Spinal cord (tissue), 10 donors: ENCODE measurements around the gene PINLYP. TPM values are rescaled to one million over a fixed set of nuclear protein-coding genes. Genes with fewer than 3 reads are reported as not detected.
A peak's percentile ranks its signal among the peaks of the same experiment; 100 is the strongest.

Experiments used
- DNase-seq, 6 donors: peaks; one replicate each; pipeline versions ENCODE4 v3.0.0 to v3.0.0-alpha.2; 2013 to 2015; ENCODE audit warnings: low spot score in 6 of 6, low read depth in 4 of 6
- H3K27ac ChIP-seq: one replicate; pipeline ENCODE4 v1.5.1; 2013; ENCODE audit warnings: low read depth, low read length, control low read depth
- H3K27me3 ChIP-seq: one replicate; pipeline ENCODE4 v1.6.1; 2013; ENCODE audit warnings: low read length; ENCODE audit not compliant: control insufficient read depth, insufficient read depth
- H3K36me3 ChIP-seq: one replicate; pipeline ENCODE4 v1.6.1; 2013; ENCODE audit warnings: low read length; ENCODE audit not compliant: control insufficient read depth, insufficient read depth
- H3K4me1 ChIP-seq: one replicate; pipeline ENCODE4 v1.6.1; 2013; ENCODE audit warnings: low read length; ENCODE audit not compliant: control insufficient read depth, insufficient read depth
- H3K4me3 ChIP-seq: one replicate; pipeline ENCODE4 v1.5.1; 2013; ENCODE audit warnings: low read depth, low read length, control low read depth
- H3K9me3 ChIP-seq: one replicate; pipeline ENCODE4 v1.6.1; 2013; ENCODE audit warnings: low read length; ENCODE audit not compliant: control insufficient read depth, insufficient read depth
- WGBS: methylation state at CpG from one replicate; pipeline ENCODE4 v1.1.5; 2013; ENCODE audit warnings: missing lambda C conversion rate; ENCODE audit not compliant: insufficient coverage; 5-methylcytosine and 5-hydroxymethylcytosine counted together
- polyA plus RNA-seq, 2 donors: library from polyadenylated mRNA; unstranded; fragments of 120-200 nt; gene quantifications; one replicate each; pipeline ENCODE4 v1.2.1, GENCODE V29; 2013; ENCODE audit not compliant: insufficient read length in 2 of 2
- total RNA-seq, 2 donors: library from RNA; depleted of rRNA in 1 of 2; stranded (reverse); fragments of 120-200 nt in 1 of 2; fragments of >200 nt in 1 of 2; gene quantifications; one replicate each; pipeline versions ENCODE4 v1.2.3 to v1.2.4, GENCODE V29; 2013 to 2014
- donor health status: healthy.

PINLYP gene
- total and polyA plus RNA-seq, 4 donors: 3.4 to 21.6 (median 13.3) TPM

- Histone ChIP-seq H3K4me3 (no peak overlapping the region), H3K27ac (no peak overlapping the region), H3K4me1 (peaks cover 21% of the 10 kb centered on the region), H3K27me3 (no peaks in the 10 kb centered on the region), H3K9me3 (no peaks in the 10 kb centered on the region), H3K36me3 (peaks cover 68% of the 10 kb centered on the region)
- WGBS: 90% methylated on average over 33 of the region's 35 CpGs
- DNase-seq: no peak
These were observed 48.5 kb downstream of the PINLYP start for GRCh38 chr19:43623889-43624670.

- H3K4me3 ChIP-seq: no peak overlapping the region
- no peak overlapping the region for H3K27ac ChIP-seq
- no peak for DNase-seq
- no peaks in the 10 kb centered on the region for H3K9me3 ChIP-seq
- H3K27me3 ChIP-seq: no peaks in the 10 kb centered on the region
- peaks cover 15% of the 10 kb centered on the region for H3K4me1 ChIP-seq
- H3K36me3 ChIP-seq: peaks cover 65% of the 10 kb centered on the region
- WGBS: 27% methylated on average over 15 of the region's 30 CpGs
These were observed 49.3 kb downstream of the PINLYP start for GRCh38 chr19:43624933-43625332.

GRCh38 chr19:43625918-43626579 is 50.4 kb downstream of the PINLYP start:
- H3K27ac ChIP-seq: no peak overlapping the region
- no peaks in the 10 kb centered on the region for H3K9me3 ChIP-seq
- peak in 2 of 6 donors; percentile 24 to 26 for DNase-seq
- H3K4me1 ChIP-seq: peaks cover 5% of the 10 kb centered on the region
- 82% methylated on average over 24 of the region's 32 CpGs for WGBS
- H3K36me3 ChIP-seq: peaks cover 65% of the 10 kb centered on the region
- H3K27me3 ChIP-seq: no peaks in the 10 kb centered on the region
- H3K4me3 ChIP-seq: no peak overlapping the region

GRCh38 chr19:43626838-43627237 is 51.2 kb downstream of the PINLYP start:
- H3K27me3 ChIP-seq: no peaks in the 10 kb centered on the region
- H3K4me3 ChIP-seq: no peak overlapping the region
- no peaks in the 10 kb centered on the region for H3K9me3 ChIP-seq
- H3K27ac ChIP-seq: no peak overlapping the region
- peaks cover 5% of the 10 kb centered on the region for H3K4me1 ChIP-seq
- no peak for DNase-seq
- H3K36me3 ChIP-seq: peaks cover 65% of the 10 kb centered on the region
- 56% methylated on average over 13 of the region's 17 CpGs for WGBS

- Histone ChIP-seq H3K9me3 (no peaks in the 10 kb centered on the region), H3K36me3 (peaks cover 48% of the 10 kb centered on the region), H3K4me1 (peaks cover 13% of the 10 kb centered on the region), H3K4me3 (no peak overlapping the region), H3K27me3 (no peaks in the 10 kb centered on the region), H3K27ac (no peak overlapping the region)
- WGBS: 71% methylated on average over 2 of the region's 3 CpGs
- peak in 1 of 6 donors; percentile 13 for DNase-seq
These were observed 53.2 kb downstream of the PINLYP start for GRCh38 chr19:43628646-43629326.

- peaks cover 25% of the 10 kb centered on the region for H3K36me3 ChIP-seq
These were observed 55.9 kb downstream of the PINLYP start for GRCh38 chr19:43631491-43631890.

More at GRCh38 chr19:43631491-43631890, 55.9 kb downstream of the PINLYP start:
- Histone ChIP-seq H3K4me1 (peaks cover 40% of the 10 kb centered on the region), H3K27me3 (no peaks in the 10 kb centered on the region), H3K4me3 (no peak overlapping the region), H3K27ac (no peak overlapping the region), H3K9me3 (no peaks in the 10 kb centered on the region)
- 85% methylated on average over 4 of the region's 5 CpGs for WGBS
- no peak for DNase-seq

Other genes starting within 250 kb of the PINLYP start
- 10 to 100 TPM in 1 of 2 donors, 1 to 10 TPM in 1; 4.8 to 24.1 TPM for gene CD177, start 222.1 kb upstream of the PINLYP start, total RNA-seq
- gene CD177, start 222.1 kb upstream of the PINLYP start, polyA plus RNA-seq: 1 to 10 TPM in 1 of 2 donors, not detected in 1; 2.5 TPM
- not detected for gene TEX101, start 160.9 kb upstream of the PINLYP start, total RNA-seq
- gene TEX101, start 160.9 kb upstream of the PINLYP start, polyA plus RNA-seq: under 1 TPM in 1 of 2 donors, not detected in 1; 0.18 TPM
- 1 to 10 TPM in 1 of 2 donors, under 1 TPM in 1; 0.20 to 1.2 TPM for gene LYPD3, start 110.2 kb upstream of the PINLYP start, total RNA-seq
- 1 to 10 TPM; 1.3 to 2.1 TPM for gene LYPD3, start 110.2 kb upstream of the PINLYP start, polyA plus RNA-seq
- gene PHLDB3, start 71.1 kb upstream of the PINLYP start, total RNA-seq: 10 to 100 TPM in 1 of 2 donors, 1 to 10 TPM in 1; 6.0 to 13.1 TPM
- 10 to 100 TPM in 1 of 2 donors, 1 to 10 TPM in 1; 8.6 to 12.1 TPM for gene PHLDB3, start 71.1 kb upstream of the PINLYP start, polyA plus RNA-seq
- 10 to 100 TPM; 22.5 to 30.4 TPM for gene ETHE1, start 48.6 kb upstream of the PINLYP start, total RNA-seq
- 10 to 100 TPM; 22.2 to 27.2 TPM for gene ETHE1, start 48.6 kb upstream of the PINLYP start, polyA plus RNA-seq
- under 1 TPM; 0.40 to 0.94 TPM for gene ZNF575, start 42.6 kb upstream of the PINLYP start, total RNA-seq
- gene ZNF575, start 42.6 kb upstream of the PINLYP start, polyA plus RNA-seq: 10 to 100 TPM in 1 of 2 donors, 1 to 10 TPM in 1; 6.4 to 11.2 TPM
- gene XRCC1, start 274 bp upstream of the PINLYP start, total RNA-seq: 10 to 100 TPM; 10.4 to 44.5 TPM
- 10 to 100 TPM; 49.4 to 53.2 TPM for gene XRCC1, start 274 bp upstream of the PINLYP start, polyA plus RNA-seq
- gene IRGQ, start 20.3 kb downstream of the PINLYP start, total RNA-seq: 10 to 100 TPM; 25.2 to 60.9 TPM
- gene IRGQ, start 20.3 kb downstream of the PINLYP start, polyA plus RNA-seq: 10 to 100 TPM; 40.9 to 50.9 TPM
- gene ZNF576, start 20.8 kb downstream of the PINLYP start, total RNA-seq: 10 to 100 TPM in 1 of 2 donors, 1 to 10 TPM in 1; 8.0 to 12.1 TPM
- gene ZNF576, start 20.8 kb downstream of the PINLYP start, polyA plus RNA-seq: 10 to 100 TPM; 18.4 to 18.8 TPM
- under 1 TPM; 0.10 to 0.22 TPM for gene SRRM5, start 36.3 kb downstream of the PINLYP start, total RNA-seq
- 1 to 10 TPM; 1.2 to 2.5 TPM for gene SRRM5, start 36.3 kb downstream of the PINLYP start, polyA plus RNA-seq
- 100 to 1,000 TPM in 1 of 2 donors, 10 to 100 TPM in 1; 66.1 to 123 TPM for gene ZNF428, start 43.8 kb downstream of the PINLYP start, total RNA-seq
- 100 to 1,000 TPM; 290 to 305 TPM for gene ZNF428, start 43.8 kb downstream of the PINLYP start, polyA plus RNA-seq
- gene CADM4, start 64.0 kb downstream of the PINLYP start, total RNA-seq: 10 to 100 TPM; 92.3 to 99.3 TPM
- 100 to 1,000 TPM; 313 to 325 TPM for gene CADM4, start 64.0 kb downstream of the PINLYP start, polyA plus RNA-seq
- 1 to 10 TPM; 6.9 to 9.0 TPM for gene PLAUR, start 94.4 kb downstream of the PINLYP start, total RNA-seq
- 1 to 10 TPM; 5.7 to 7.4 TPM for gene PLAUR, start 94.4 kb downstream of the PINLYP start, polyA plus RNA-seq
- gene IRGC, start 140.3 kb downstream of the PINLYP start, total RNA-seq: not detected
- gene IRGC, start 140.3 kb downstream of the PINLYP start, polyA plus RNA-seq: not detected
- 10 to 100 TPM in 1 of 2 donors, 1 to 10 TPM in 1; 9.2 to 36.6 TPM for gene SMG9, start 179.2 kb downstream of the PINLYP start, total RNA-seq
- gene SMG9, start 179.2 kb downstream of the PINLYP start, polyA plus RNA-seq: 100 to 1,000 TPM in 1 of 2 donors, 10 to 100 TPM in 1; 76.5 to 110 TPM
- 1 to 10 TPM in 1 of 2 donors, under 1 TPM in 1; 0.83 to 1.1 TPM for gene KCNN4, start 205.2 kb downstream of the PINLYP start, total RNA-seq
- under 1 TPM; 0.62 to 0.79 TPM for gene KCNN4, start 205.2 kb downstream of the PINLYP start, polyA plus RNA-seq
- 1 to 10 TPM; 2.3 to 7.1 TPM for gene LYPD5, start 226.6 kb downstream of the PINLYP start, total RNA-seq
- gene LYPD5, start 226.6 kb downstream of the PINLYP start, polyA plus RNA-seq: 1 to 10 TPM; 7.3 to 8.5 TPM